NCI-H345 treated with DMSO at 0.1 percent for 48 hours (cell line): ENCODE results near the gene SDR42E1.
"Not testable (repeated sequence)": the region's sequence is repeated elsewhere in the genome, so short reads cannot be mapped to it uniquely, and the experiment has no call there.

Experiments
- DNase-seq: peaks from one replicate; lab custom pipeline; 2025; ENCODE audit not compliant: unreplicated experiment; lab: John Stamatoyannopoulos, UW

The SDR42E1 gene

GRCh38 chr16:82005027-82005830, 6.0 kb downstream of the SDR42E1 start:
- DNase-seq: no peak

GRCh38 chr16:82004601-82005000, 6.7 kb downstream of the SDR42E1 start:
- no peak for DNase-seq

- DNase-seq: no peak
Measured at GRCh38 chr16:82002831-82003230, 8.4 kb downstream of the SDR42E1 start.

- no peak for DNase-seq
Measured at GRCh38 chr16:81997738-81998137, 13.5 kb downstream of the SDR42E1 start.

- no peak for DNase-seq
Measured at GRCh38 chr16:81996664-81997509, 14.4 kb downstream of the SDR42E1 start.

GRCh38 chr16:81995651-81996050, 15.6 kb downstream of the SDR42E1 start:
- no peak for DNase-seq

- no peak for DNase-seq
Measured at GRCh38 chr16:81994485-81994884, 16.8 kb downstream of the SDR42E1 start.

- no peak for DNase-seq
Measured at GRCh38 chr16:81992859-81993258, 18.4 kb downstream of the SDR42E1 start.

GRCh38 chr16:81987706-81988105, 23.6 kb downstream of the SDR42E1 start:
- DNase-seq: no peak

- no peak for DNase-seq
Measured at GRCh38 chr16:81987121-81987520, 24.1 kb downstream of the SDR42E1 start.

GRCh38 chr16:81977335-81977942, 33.8 kb downstream of the SDR42E1 start:
- not testable (repeated sequence) for DNase-seq

GRCh38 chr16:81975637-81976036, 35.6 kb downstream of the SDR42E1 start:
- DNase-seq: no peak

GRCh38 chr16:81973737-81974136, 37.5 kb downstream of the SDR42E1 start:
- no peak for DNase-seq

GRCh38 chr16:81971853-81972252, 39.4 kb downstream of the SDR42E1 start:
- DNase-seq: no peak

- DNase-seq: no peak
Measured at GRCh38 chr16:81967358-81967757, 43.9 kb downstream of the SDR42E1 start.

GRCh38 chr16:81964808-81965207, 46.5 kb downstream of the SDR42E1 start:
- DNase-seq: no peak

GRCh38 chr16:81956213-81956948, 54.9 kb downstream of the SDR42E1 start:
- no peak for DNase-seq

- no peak for DNase-seq
Measured at GRCh38 chr16:81951564-81951963, 59.7 kb downstream of the SDR42E1 start.

- DNase-seq: no peak
Measured at GRCh38 chr16:81946206-81946605, 65.1 kb downstream of the SDR42E1 start.

GRCh38 chr16:81945665-81946064, 65.6 kb downstream of the SDR42E1 start:
- no peak for DNase-seq

GRCh38 chr16:81942007-81942601, 69.2 kb downstream of the SDR42E1 start:
- DNase-seq: no peak
